GM06990 (cell line): Measurements from ENCODE around the gene CELSR2.

ENCODE experiments used
- DNase-seq: peaks from one replicate; pipeline ENCODE4 v3.0.0-alpha.2; 2011; ENCODE audit not compliant: insufficient read length; ENCODE audit errors: extremely low read depth
- H3K27me3 ChIP-seq: replicated peaks from 2 replicates; pipeline ENCODE4 v1.6.0; 2011; ENCODE audit warnings: low read length; ENCODE audit not compliant: control insufficient read depth, insufficient read depth
- H3K36me3 ChIP-seq: 2 replicates; pipeline ENCODE4 v1.5.1; 2011; ENCODE audit warnings: low read length; ENCODE audit not compliant: control insufficient read depth, insufficient read depth
- H3K4me3 ChIP-seq: replicated peaks from 2 replicates; pipeline ENCODE4 v1.5.1; 2011; ENCODE audit warnings: low read depth, mild to moderate bottlenecking, control low read depth, low read length
- TF ChIP-seq, protein P1 (sequence below): IDR thresholded peaks from 2 replicates; pipeline ENCODE4 v1.5.1; 2011; ENCODE audit warnings: low read length, control low read depth, mild to moderate bottlenecking, inconsistent platforms; ENCODE audit not compliant: insufficient read depth, poor library complexity, severe bottlenecking

The CELSR2 gene

GRCh38 chr1:109262231-109263055 is 13.1 kb downstream of the CELSR2 start:
- no peaks in the 10 kb centered on the region for H3K27me3 ChIP-seq
- H3K4me3 ChIP-seq: no peak overlapping the region
- no peak for DNase-seq
- no peaks in the 10 kb centered on the region for H3K36me3 ChIP-seq
- TF ChIP-seq, protein P1, sequence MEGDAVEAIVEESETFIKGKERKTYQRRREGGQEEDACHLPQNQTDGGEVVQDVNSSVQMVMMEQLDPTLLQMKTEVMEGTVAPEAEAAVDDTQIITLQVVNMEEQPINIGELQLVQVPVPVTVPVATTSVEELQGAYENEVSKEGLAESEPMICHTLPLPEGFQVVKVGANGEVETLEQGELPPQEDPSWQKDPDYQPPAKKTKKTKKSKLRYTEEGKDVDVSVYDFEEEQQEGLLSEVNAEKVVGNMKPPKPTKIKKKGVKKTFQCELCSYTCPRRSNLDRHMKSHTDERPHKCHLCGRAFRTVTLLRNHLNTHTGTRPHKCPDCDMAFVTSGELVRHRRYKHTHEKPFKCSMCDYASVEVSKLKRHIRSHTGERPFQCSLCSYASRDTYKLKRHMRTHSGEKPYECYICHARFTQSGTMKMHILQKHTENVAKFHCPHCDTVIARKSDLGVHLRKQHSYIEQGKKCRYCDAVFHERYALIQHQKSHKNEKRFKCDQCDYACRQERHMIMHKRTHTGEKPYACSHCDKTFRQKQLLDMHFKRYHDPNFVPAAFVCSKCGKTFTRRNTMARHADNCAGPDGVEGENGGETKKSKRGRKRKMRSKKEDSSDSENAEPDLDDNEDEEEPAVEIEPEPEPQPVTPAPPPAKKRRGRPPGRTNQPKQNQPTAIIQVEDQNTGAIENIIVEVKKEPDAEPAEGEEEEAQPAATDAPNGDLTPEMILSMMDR: no peak

- Histone ChIP-seq H3K36me3 (no peaks in the 10 kb centered on the region), H3K4me3 (no peak overlapping the region), H3K27me3 (no peaks in the 10 kb centered on the region)
- TF ChIP-seq, protein P1: no peak
- DNase-seq: no peak
These were observed 13.9 kb downstream of the CELSR2 start for GRCh38 chr1:109263234-109263596.

DNA sequence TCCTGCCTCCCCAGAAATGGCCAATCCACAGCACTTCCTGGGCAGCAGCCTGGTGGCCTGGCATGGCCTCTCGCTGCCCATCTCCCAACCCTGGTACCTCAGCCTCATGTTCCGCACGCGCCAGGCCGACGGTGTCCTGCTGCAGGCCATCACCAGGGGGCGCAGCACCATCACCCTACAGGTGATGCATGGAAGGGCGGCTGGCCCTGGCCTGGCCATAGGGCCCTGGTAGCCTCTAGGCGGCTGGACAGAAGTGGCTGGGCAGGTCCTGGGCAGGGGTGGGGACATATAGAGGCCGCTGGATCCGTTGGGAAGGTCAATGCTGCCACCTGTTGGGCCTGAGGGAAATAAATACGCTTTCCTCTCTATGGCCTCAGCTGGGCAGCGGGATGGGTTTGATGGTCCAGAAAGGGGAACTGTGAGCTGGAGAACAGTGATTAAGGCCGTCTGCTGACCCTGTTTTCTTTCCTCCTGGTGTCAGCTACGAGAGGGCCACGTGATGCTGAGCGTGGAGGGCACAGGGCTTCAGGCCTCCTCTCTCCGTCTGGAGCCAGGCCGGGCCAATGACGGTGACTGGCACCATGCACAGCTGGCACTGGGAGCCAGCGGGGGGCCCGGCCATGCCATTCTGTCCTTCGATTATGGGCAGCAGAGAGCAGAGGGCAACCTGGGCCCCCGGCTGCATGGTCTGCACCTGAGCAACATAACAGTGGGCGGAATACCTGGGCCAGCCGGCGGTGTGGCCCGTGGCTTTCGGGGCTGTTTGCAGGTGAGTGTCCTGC is 14.4 kb downstream of the CELSR2 start:
- H3K36me3 ChIP-seq: no peaks in the 10 kb centered on the region
- DNase-seq: peak; percentile 69
- H3K4me3 ChIP-seq: no peak overlapping the region
- TF ChIP-seq, protein P1: peak; percentile 97
- no peaks in the 10 kb centered on the region for H3K27me3 ChIP-seq

DNA sequence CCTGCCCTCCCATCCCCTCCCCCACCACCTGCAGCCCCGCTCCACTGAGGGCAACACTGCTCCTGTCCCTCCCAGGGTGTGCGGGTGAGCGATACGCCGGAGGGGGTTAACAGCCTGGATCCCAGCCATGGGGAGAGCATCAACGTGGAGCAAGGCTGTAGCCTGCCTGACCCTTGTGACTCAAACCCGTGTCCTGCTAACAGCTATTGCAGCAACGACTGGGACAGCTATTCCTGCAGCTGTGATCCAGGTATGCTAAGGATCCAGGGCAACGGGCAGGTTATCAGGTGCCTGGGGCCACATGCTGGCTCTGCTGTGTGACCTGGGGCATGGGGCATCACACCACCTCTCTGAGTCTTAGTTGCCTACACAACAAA is 15.0 kb downstream of the CELSR2 start:
- H3K36me3 ChIP-seq: no peaks in the 10 kb centered on the region
- TF ChIP-seq, protein P1: no peak
- no peaks in the 10 kb centered on the region for H3K27me3 ChIP-seq
- DNase-seq: peak; percentile 1
- no peak overlapping the region for H3K4me3 ChIP-seq

GRCh38 chr1:109265016-109265415 is 15.7 kb downstream of the CELSR2 start:
- DNase-seq: peak; percentile 13
- Histone ChIP-seq H3K36me3 (no peaks in the 10 kb centered on the region), H3K4me3 (no peak overlapping the region), H3K27me3 (no peaks in the 10 kb centered on the region)
- TF ChIP-seq, protein P1: no peak
